Measurements from ENCODE around the gene ACTN4. TPM values are rescaled to one million over a fixed set of nuclear protein-coding genes. Genes with fewer than 3 reads are reported as not detected.

Gene ACTN4
- 378 and 500 TPM in 2 replicates for total RNA-seq

DNA sequence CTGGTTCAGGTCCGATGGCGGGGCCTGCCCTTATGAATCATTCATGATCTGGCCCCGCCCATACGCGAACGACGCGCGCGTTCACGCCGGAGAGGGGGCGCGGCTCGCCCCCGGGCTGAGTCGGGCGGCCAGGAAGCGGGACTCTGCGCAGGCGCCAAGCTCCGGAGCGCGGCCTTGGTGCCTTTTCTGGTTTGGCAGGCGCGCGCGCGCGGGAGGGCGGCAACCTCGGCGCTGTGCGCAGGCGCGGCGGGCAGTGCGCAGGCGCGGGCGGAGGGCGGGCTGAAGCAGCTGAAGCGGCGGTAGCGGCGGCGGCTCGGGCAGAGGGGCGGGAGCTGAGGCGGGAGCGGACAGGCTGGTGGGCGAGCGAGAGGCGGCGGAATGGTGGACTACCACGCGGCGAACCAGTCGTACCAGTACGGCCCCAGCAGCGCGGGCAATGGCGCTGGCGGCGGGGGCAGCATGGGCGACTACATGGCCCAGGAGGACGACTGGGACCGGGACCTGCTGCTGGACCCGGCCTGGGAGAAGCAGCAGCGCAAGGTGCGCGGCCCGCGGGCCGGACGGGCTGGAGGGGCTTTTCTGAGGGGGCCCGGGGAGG, at the start of gene ACTN4:
ACTN4 (plus strand) TSS at position 282 of the 598 bp plus-strand sequence; CDS start at position 379, 97 bp downstream.

DNA sequence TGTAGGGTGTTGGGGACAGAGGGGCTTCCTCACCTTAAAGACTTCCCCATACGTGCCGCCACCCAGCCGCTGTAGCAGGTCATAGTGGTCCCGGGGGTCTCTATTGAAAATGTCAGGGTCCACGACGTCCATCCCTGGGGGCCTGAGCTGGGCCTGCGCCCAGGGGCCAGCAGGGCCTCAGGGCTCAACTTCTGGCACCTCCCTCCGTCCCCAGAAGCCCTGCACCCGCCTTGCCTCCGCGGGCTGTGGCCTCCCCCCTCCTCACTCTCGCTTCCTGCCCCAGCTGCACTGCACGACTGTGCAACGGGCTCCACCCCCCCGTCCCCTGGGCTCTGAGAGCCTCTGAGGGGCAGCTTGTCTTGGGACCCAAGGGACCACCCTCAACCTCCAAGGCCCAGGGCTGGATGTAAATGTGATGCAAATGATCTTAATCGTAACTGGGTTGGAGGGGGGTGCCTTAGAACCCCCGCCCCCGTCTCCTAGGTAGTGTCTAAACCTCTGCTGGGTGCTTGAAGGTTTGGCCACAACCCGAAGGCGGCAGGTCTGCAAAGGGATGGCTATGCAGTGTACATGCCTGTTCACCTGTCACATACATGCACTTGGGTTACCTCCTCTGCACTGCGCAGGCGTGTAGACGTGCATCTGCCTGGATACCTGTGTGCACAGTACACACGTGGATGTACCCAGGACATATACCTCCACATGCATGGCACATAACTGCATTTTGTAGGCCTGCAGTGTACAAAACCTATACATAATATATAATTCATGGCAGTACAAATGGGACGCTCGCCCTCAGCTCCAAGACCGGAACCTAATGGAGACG, 29.5 kb upstream of the ACTN4 start, which contains the start of gene MAP4K1:
MAP4K1 (minus strand) TSS at position 190 of the 826 bp plus-strand sequence; CDS start at position 132, 58 bp downstream.

DNA sequence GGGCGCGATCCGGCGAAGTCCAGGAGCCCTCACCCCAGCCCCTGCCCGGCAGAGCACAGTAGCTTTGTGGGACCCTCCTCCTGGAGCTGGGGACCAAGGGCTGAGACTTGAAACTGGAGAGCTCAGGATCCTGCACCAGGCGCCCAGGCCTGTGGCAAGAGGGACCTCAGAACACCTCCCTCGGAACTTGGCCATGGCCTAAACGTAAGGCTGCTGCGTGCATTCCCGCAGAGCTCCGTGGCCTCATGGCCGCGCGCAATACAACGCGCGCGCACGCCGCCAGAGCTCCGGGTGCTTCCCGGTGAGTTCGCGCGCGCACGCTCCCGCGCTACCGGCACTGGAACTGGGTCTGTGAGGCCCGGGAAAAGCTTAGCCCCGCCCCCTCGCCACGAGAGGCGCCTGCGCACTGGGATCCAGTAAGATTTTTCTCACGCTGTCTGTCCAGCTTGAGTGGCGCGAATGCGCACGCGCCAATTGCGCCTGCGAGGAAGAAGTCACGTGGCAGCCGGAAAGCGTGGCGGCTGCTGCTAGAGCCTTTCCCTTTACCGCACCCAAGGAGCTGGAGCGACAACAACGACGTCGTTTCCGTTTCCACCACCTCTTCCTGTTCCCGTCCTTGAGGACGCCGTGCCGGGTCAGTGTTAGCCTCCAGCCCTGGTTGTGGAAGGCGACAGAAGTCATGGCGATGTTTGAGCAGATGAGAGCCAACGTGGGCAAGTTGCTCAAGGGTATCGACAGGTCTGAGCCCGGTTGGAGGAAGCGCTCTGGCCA, 28.7 kb upstream of the ACTN4 start, which contains the start of gene EIF3K:
EIF3K (plus strand) TSS at position 599 of the 771 bp plus-strand sequence; CDS start at position 680, 81 bp downstream.

DNA sequence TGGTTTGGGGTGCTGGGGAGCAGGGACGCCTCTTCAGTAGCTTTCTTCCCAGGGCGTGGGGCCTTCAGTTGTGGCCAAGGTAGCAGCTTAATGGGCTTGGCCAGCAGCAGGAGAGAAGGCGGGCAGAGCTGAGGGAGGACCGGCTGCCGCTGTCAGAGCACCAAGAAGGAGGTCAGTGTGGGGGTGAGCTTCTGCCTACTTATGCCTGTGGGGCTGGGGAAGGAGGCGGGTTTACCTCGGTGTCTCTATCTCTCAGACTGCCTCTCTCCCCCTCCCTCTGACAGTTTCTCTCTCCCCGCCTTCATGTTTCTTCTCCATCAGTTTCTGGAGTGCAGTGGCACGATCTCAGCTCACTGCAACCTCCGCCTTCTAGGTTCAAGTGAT, 96.8 kb downstream of the ACTN4 start, which contains the start of gene CAPN12:
CAPN12 (minus strand) TSS at position 177 of the 384 bp plus-strand sequence. CDS start 309 bp downstream, outside the sequence.

DNA sequence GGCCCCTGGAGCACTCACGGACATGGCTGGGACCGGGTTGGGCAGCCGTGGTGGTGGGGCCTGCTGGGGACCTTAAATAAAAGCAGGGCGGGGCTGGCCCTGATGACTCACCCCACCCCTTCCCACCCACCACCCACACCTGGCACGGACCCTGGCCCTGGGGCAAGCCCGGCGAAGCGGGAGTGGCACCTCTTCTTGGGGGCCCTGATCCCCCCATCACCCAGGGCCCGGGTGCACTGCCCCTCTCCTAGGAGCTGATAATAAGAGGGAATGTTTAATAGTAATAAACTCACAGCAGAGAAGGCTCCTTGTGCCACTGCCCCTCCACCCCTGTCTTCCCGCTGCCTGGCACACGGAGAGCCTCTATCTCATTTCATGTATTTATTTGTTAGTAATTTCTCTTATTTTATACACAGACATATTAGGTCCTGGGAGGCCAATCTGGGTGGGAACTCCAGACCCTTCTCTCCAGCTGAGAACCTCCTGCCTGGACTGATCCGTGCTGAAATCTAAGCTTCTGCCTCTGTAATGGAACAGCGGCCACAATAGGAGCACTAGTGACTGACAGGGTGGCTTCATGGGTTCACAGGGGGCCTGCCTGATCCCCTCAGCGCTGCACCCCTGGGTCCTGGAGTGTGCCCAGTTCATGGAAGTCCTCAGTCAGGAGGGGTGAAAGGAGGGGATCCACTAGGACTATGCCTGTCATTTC, 126.2 kb downstream of the ACTN4 start, which contains the start of gene LGALS7:
LGALS7 (minus strand) TSS at position 49 of the 709 bp plus-strand sequence; CDS start at position 24, 25 bp downstream.

Other genes with a start within 250 kb of the ACTN4 start
- 19.3 and 34.8 TPM in 2 replicates for gene FAM98C, start 244.6 kb upstream of the ACTN4 start, total RNA-seq
- gene RASGRP4, start 221.4 kb upstream of the ACTN4 start, total RNA-seq: not detected in 2 replicates
- 0.14 and 0.35 TPM in 2 replicates for gene RYR1, start 214.0 kb upstream of the ACTN4 start, total RNA-seq
- gene MAP4K1, start 29.7 kb upstream of the ACTN4 start, total RNA-seq: 0.09 TPM in 1 of 2 replicates, not detected in the other
- 544 and 560 TPM in 2 replicates for gene EIF3K, start 28.5 kb upstream of the ACTN4 start, total RNA-seq
- gene CAPN12, start 96.8 kb downstream of the ACTN4 start, total RNA-seq: 7.4 and 8.9 TPM in 2 replicates
- gene LGALS7, start 125.9 kb downstream of the ACTN4 start, total RNA-seq: 6.5 and 26.0 TPM in 2 replicates
- gene LGALS7B, start 141.6 kb downstream of the ACTN4 start, total RNA-seq: 222 and 322 TPM in 2 replicates
- 0.35 TPM in 1 of 2 replicates, not detected in the other for gene LGALS4, start 165.3 kb downstream of the ACTN4 start, total RNA-seq
- gene ECH1, start 184.1 kb downstream of the ACTN4 start, total RNA-seq: 61.8 and 77.0 TPM in 2 replicates
- gene HNRNPL, start 202.3 kb downstream of the ACTN4 start, total RNA-seq: 252 and 264 TPM in 2 replicates
- gene RINL, start 230.6 kb downstream of the ACTN4 start, total RNA-seq: 5.8 and 6.6 TPM in 2 replicates

All from airway epithelial cell (primary cell).